Measurements from ENCODE around the gene TMEM175. TPM values are rescaled to one million over a fixed set of nuclear protein-coding genes. Genes with fewer than 3 reads are reported as not detected.

Gene TMEM175
- polyA plus RNA-seq, 1 of the 3 experiments (the other 2 are of a cell fraction): 54.2 TPM

DNA sequence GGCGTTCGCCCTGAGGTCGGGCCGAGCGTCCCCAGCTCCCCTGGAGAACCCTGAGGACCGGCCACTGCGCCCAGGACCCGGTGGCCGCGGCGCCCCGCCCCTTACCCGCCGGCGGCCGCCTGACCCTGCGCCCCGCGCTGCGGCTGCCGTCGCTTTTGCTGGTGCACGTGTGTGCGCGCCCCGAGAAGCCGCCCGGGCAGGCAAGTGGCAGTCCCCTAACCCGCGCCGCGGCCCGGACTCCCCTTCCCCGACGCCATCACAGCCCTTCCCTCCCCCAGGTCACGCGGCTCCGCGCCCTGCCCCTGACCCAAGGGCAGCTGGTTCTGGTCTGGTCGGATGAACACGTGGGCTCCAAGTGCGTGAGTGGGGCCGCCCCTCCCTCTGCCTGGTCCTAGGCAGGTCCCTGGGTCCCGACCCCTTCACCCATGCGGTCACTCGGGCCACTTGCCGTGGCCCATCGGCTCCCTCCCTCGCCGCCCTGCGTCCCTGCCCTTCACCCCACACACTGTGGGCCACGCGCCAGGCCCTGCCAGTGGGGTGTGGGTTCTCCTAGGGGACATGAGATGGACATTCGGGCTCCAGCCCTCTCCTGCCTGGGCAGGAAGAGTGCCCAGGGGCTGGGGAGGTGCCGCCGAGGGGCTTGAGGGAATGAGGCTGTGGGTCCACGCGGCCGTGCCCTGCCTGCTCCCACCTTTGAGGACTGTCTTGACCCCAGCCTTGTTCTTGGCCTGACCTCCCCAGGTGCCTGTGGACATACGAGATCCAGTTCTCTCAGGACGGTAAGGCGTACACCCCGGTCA, 71.2 kb downstream of the TMEM175 start:
- Histone ChIP-seq H3K27me3 (ENCODE audit: insufficient read depth) (peaks cover 44% of the 10 kb centered on the region), H3K4me2 (no peak overlapping the region), H3K4me3 (ENCODE audit: low read depth in 2 of 2, low read length in 1 of 2) (no peak overlapping the region), H3K9ac (no peak overlapping the region), H3F3A (replicated peaks; ENCODE audit: insufficient read depth) (no peaks in the 10 kb centered on the region), H3K27ac (ENCODE audit: low read depth in 2 of 2, low read length in 1 of 2) (no peak overlapping the region), H3K9me3 (no peaks in the 10 kb centered on the region), H3K79me2 (ENCODE audit: insufficient read depth) (no peaks in the 10 kb centered on the region), H4K20me1 (ENCODE audit: insufficient read depth) (peaks cover 6% of the 10 kb centered on the region; the same call in 1 of the 2 replicates), H2AFZ (ENCODE audit: low read depth) (no peak overlapping the region), H3K4me1 (ENCODE audit: control insufficient read depth in 1 of 2, insufficient read depth in 2 of 2, low read depth in 1 of 2, low read length in 1 of 2) (no peaks in the 10 kb centered on the region; a peak in 1 of 4 replicates), H3K36me3 (replicated peaks in 1 of 2; ENCODE audit: control insufficient read depth in 1 of 2, insufficient read depth in 2 of 2, low read length in 1 of 2) (no peaks in the 10 kb centered on the region), H3K9me2 (no peaks in the 10 kb centered on the region)
- DNase-seq: no peak
- ChIA-PET CTCF (no interaction called here), POLR2A (no interaction called here)
- TF ChIP-seq ELF1 (IDR thresholded peaks at IDR 0.05): no peak
- no peak for TF ChIP-seq FOXM1 (IDR thresholded peaks at IDR 0.05; ENCODE audit: low read depth)
- no peak for TF ChIP-seq NFIC (IDR thresholded peaks at IDR 0.05; ENCODE audit: borderline replicate concordance)
- TF ChIP-seq, protein P1, sequence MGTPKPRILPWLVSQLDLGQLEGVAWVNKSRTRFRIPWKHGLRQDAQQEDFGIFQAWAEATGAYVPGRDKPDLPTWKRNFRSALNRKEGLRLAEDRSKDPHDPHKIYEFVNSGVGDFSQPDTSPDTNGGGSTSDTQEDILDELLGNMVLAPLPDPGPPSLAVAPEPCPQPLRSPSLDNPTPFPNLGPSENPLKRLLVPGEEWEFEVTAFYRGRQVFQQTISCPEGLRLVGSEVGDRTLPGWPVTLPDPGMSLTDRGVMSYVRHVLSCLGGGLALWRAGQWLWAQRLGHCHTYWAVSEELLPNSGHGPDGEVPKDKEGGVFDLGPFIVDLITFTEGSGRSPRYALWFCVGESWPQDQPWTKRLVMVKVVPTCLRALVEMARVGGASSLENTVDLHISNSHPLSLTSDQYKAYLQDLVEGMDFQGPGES (IDR thresholded peaks at IDR 0.05; ENCODE audit: low read depth, low read length): no peak
- TF ChIP-seq JUND (IDR thresholded peaks at IDR 0.05): no peak
- no peak for TF ChIP-seq SIN3A (IDR thresholded peaks at IDR 0.05; ENCODE audit: borderline replicate concordance, low read depth, low read length)
- no peak for TF ChIP-seq POLR2AphosphoS5 (IDR thresholded peaks at IDR 0.05; ENCODE audit: low read depth, low read length)
- TF ChIP-seq, protein P2, sequence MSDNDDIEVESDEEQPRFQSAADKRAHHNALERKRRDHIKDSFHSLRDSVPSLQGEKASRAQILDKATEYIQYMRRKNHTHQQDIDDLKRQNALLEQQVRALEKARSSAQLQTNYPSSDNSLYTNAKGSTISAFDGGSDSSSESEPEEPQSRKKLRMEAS (IDR thresholded peaks at IDR 0.05; ENCODE audit: low read depth): no peak
- TF ChIP-seq, protein P3, sequence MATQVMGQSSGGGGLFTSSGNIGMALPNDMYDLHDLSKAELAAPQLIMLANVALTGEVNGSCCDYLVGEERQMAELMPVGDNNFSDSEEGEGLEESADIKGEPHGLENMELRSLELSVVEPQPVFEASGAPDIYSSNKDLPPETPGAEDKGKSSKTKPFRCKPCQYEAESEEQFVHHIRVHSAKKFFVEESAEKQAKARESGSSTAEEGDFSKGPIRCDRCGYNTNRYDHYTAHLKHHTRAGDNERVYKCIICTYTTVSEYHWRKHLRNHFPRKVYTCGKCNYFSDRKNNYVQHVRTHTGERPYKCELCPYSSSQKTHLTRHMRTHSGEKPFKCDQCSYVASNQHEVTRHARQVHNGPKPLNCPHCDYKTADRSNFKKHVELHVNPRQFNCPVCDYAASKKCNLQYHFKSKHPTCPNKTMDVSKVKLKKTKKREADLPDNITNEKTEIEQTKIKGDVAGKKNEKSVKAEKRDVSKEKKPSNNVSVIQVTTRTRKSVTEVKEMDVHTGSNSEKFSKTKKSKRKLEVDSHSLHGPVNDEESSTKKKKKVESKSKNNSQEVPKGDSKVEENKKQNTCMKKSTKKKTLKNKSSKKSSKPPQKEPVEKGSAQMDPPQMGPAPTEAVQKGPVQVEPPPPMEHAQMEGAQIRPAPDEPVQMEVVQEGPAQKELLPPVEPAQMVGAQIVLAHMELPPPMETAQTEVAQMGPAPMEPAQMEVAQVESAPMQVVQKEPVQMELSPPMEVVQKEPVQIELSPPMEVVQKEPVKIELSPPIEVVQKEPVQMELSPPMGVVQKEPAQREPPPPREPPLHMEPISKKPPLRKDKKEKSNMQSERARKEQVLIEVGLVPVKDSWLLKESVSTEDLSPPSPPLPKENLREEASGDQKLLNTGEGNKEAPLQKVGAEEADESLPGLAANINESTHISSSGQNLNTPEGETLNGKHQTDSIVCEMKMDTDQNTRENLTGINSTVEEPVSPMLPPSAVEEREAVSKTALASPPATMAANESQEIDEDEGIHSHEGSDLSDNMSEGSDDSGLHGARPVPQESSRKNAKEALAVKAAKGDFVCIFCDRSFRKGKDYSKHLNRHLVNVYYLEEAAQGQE (IDR thresholded peaks at IDR 0.05; ENCODE audit: low read depth, low read length): no peak
- TF ChIP-seq EZH2phosphoT487 (IDR thresholded peaks at IDR 0.05; ENCODE audit: borderline replicate concordance, low read depth): no peak
- 61% methylated on average over 15 of the region's 63 CpGs for WGBS (ENCODE audit: low lambda C conversion rate)

DNA sequence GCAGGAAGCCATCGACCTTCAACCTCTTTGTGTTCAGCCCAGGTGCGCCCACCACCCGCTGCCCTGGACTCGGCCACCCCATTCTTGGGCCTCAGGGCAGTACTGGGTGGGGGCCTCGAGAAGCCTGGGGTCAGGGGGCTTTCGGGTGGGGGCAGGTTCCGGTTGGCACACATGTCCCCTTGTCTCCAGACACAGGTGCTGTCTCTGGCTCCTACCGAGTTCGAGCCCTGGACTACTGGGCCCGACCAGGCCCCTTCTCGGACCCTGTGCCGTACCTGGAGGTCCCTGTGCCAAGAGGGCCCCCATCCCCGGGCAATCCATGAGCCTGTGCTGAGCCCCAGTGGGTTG, 71.8 kb downstream of the TMEM175 start:
- ChIA-PET CTCF (interaction anchor here (1.1 kb wide), 1 partner anchor 17 kb away, joined by 6 read pairs; the partner anchor contains the start of gene IDUA), POLR2A (no interaction called here)
- DNase-seq: no peak
- no peak overlapping the region for H2AFZ ChIP-seq (ENCODE audit: low read depth)
- peaks cover 0 to 2% of the 10 kb centered on the region in 2 experiments; a peak in 1 of 4 replicates for H3K4me1 ChIP-seq (ENCODE audit: control insufficient read depth in 1 of 2, insufficient read depth in 2 of 2, low read depth in 1 of 2, low read length in 1 of 2)
- H3K36me3 ChIP-seq (replicated peaks in 1 of 2; ENCODE audit: control insufficient read depth in 1 of 2, insufficient read depth in 2 of 2, low read length in 1 of 2): no peaks in the 10 kb centered on the region
- no peaks in the 10 kb centered on the region for H3F3A ChIP-seq (replicated peaks; ENCODE audit: insufficient read depth)
- peaks cover 49% of the 10 kb centered on the region for H3K27me3 ChIP-seq (ENCODE audit: insufficient read depth)
- H3K4me3 ChIP-seq (ENCODE audit: low read depth in 2 of 2, low read length in 1 of 2): no peak overlapping the region
- 61% methylated on average over 7 of the region's 13 CpGs for WGBS (ENCODE audit: low lambda C conversion rate)
- 0 out of 2 replicates have a peak, but pooled peaks cover 3% of the 10 kb centered on the region for H4K20me1 ChIP-seq (ENCODE audit: insufficient read depth)
- no peaks in the 10 kb centered on the region for H3K9me3 ChIP-seq
- H3K27ac ChIP-seq (ENCODE audit: low read depth in 2 of 2, low read length in 1 of 2): no peak overlapping the region
- no peak overlapping the region for H3K9ac ChIP-seq
- no peaks in the 10 kb centered on the region for H3K79me2 ChIP-seq (ENCODE audit: insufficient read depth)
- no peaks in the 10 kb centered on the region for H3K9me2 ChIP-seq
- no peak overlapping the region for H3K4me2 ChIP-seq
- TF ChIP-seq NFIC (IDR thresholded peaks at IDR 0.05; ENCODE audit: borderline replicate concordance) (no peak), MXI1 (IDR thresholded peaks at IDR 0.05; ENCODE audit: low read depth, low read length) (no peak)
- TF ChIP-seq, protein P4, sequence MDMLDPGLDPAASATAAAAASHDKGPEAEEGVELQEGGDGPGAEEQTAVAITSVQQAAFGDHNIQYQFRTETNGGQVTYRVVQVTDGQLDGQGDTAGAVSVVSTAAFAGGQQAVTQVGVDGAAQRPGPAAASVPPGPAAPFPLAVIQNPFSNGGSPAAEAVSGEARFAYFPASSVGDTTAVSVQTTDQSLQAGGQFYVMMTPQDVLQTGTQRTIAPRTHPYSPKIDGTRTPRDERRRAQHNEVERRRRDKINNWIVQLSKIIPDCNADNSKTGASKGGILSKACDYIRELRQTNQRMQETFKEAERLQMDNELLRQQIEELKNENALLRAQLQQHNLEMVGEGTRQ (IDR thresholded peaks at IDR 0.05; ENCODE audit: borderline replicate concordance, low read depth, low read length): no peak
- TF ChIP-seq, protein P5, sequence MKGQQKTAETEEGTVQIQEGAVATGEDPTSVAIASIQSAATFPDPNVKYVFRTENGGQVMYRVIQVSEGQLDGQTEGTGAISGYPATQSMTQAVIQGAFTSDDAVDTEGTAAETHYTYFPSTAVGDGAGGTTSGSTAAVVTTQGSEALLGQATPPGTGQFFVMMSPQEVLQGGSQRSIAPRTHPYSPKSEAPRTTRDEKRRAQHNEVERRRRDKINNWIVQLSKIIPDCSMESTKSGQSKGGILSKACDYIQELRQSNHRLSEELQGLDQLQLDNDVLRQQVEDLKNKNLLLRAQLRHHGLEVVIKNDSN (IDR thresholded peaks at IDR 0.05; ENCODE audit: borderline replicate concordance, low read depth): no peak

Data from SK-N-SH (cell line).